Measurements from ENCODE around the gene TPCN2.

The TPCN2 gene

GRCh38 chr11:69039501-69039900 lies 9.2 kb upstream of the TPCN2 start:
- no peak for DNase-seq (ENCODE audit: low spot score)

GRCh38 chr11:69040051-69040450 lies 8.7 kb upstream of the TPCN2 start:
- no peak for DNase-seq (ENCODE audit: low spot score)

- DNase-seq (ENCODE audit: low spot score) = peak; percentile 46
These were observed 8.0 kb upstream of the TPCN2 start for GRCh38 chr11:69040581-69041260.

GRCh38 chr11:69041516-69041915 lies 7.2 kb upstream of the TPCN2 start:
- DNase-seq (ENCODE audit: low spot score) = no peak

- DNase-seq (ENCODE audit: low spot score) = peak; percentile 81
These were observed 4.4 kb upstream of the TPCN2 start for GRCh38 chr11:69044111-69045013.

GRCh38 chr11:69048031-69048693 lies 570 bp upstream of the TPCN2 start:
- no peak for DNase-seq (ENCODE audit: low spot score)

GRCh38 chr11:69049490-69049867 lies 747 bp downstream of the TPCN2 start:
- peak; percentile 30 for DNase-seq (ENCODE audit: low spot score)

GRCh38 chr11:69050592-69051380 lies 2.1 kb downstream of the TPCN2 start:
- no peak for DNase-seq (ENCODE audit: low spot score)

GRCh38 chr11:69051381-69052342 lies 2.9 kb downstream of the TPCN2 start:
- DNase-seq (ENCODE audit: low spot score) = no peak

- no peak for DNase-seq (ENCODE audit: low spot score)
These were observed 3.8 kb downstream of the TPCN2 start for GRCh38 chr11:69052343-69053168.

- no peak for DNase-seq (ENCODE audit: low spot score)
These were observed 4.4 kb downstream of the TPCN2 start for GRCh38 chr11:69053169-69053477.

GRCh38 chr11:69053546-69054396 lies 5.0 kb downstream of the TPCN2 start:
- no peak for DNase-seq (ENCODE audit: low spot score)

- no peak for DNase-seq (ENCODE audit: low spot score)
These were observed 5.9 kb downstream of the TPCN2 start for GRCh38 chr11:69054397-69055211.

- no peak for DNase-seq (ENCODE audit: low spot score)
These were observed 6.5 kb downstream of the TPCN2 start for GRCh38 chr11:69055212-69055586.

GRCh38 chr11:69055598-69056516 lies 7.1 kb downstream of the TPCN2 start:
- no peak for DNase-seq (ENCODE audit: low spot score)

GRCh38 chr11:69057236-69057635 lies 8.5 kb downstream of the TPCN2 start:
- DNase-seq (ENCODE audit: low spot score) = no peak

- no peak for DNase-seq (ENCODE audit: low spot score)
These were observed 9.1 kb downstream of the TPCN2 start for GRCh38 chr11:69057801-69058200.
